Keratinocyte (primary cell): ENCODE measurements around the gene FGF12. TPM values are rescaled to one million over a fixed set of nuclear protein-coding genes. Genes with fewer than 3 reads are reported as not detected.

Experiments
- DNase-seq: peaks from one replicate; pipeline ENCODE4 v3.0.0-alpha.2; 2011; ENCODE audit warnings: low read depth, missing footprints, low spot score
- FAIRE-seq: peaks from 2 replicates; lab custom pipeline; 2011; peaks lifted over from hg19 to GRCh38; lab: Jason Lieb, UNC
- H2AFZ ChIP-seq: 2 replicates; pipeline ENCODE4 v1.6.0; 2012; ENCODE audit warnings: low read length, control low read depth, inconsistent platforms; ENCODE audit not compliant: control insufficient read depth
- H3K27ac ChIP-seq: 2 replicates; pipeline ENCODE4 v1.5.1; 2011; ENCODE audit warnings: low read length; ENCODE audit not compliant: control insufficient read depth, insufficient read depth
- H3K27me3 ChIP-seq: 3 replicates; pipeline ENCODE4 v1.6.0; 2011; ENCODE audit warnings: low read length; ENCODE audit not compliant: control insufficient read depth, insufficient read depth; ENCODE audit errors: extremely low read depth
- H3K36me3 ChIP-seq, 2 experiments: 2 replicates in 1 of 2; 3 replicates in 1 of 2; pipeline ENCODE4 v1.5.1; 2011; ENCODE audit warnings: low read length in 2 of 2, mild to moderate bottlenecking in 1 of 2; ENCODE audit not compliant: control insufficient read depth in 2 of 2, insufficient read depth in 2 of 2; ENCODE audit errors: extremely low read depth in 1 of 2
- H3K4me1 ChIP-seq: 3 replicates; pipeline ENCODE4 v1.5.1; 2011; ENCODE audit warnings: low read length; ENCODE audit not compliant: control insufficient read depth, insufficient read depth; ENCODE audit errors: extremely low read depth
- H3K4me2 ChIP-seq: 3 replicates; pipeline ENCODE4 v1.6.0; 2011; ENCODE audit warnings: low read depth, low read length; ENCODE audit not compliant: control insufficient read depth, insufficient read depth; ENCODE audit errors: extremely low read depth
- H3K4me3 ChIP-seq, 3 experiments: fragments of 200-600 bp in 1 of 3; sonication (generic) in 1 of 3; 2 replicates in 2 of 3; 3 replicates in 1 of 3; pipeline ENCODE4 v1.5.1; 2011 to 2016; ENCODE audit warnings: low read length in 3 of 3, mild to moderate bottlenecking in 3 of 3, control low read depth in 2 of 3, inconsistent platforms in 1 of 3, low read depth in 1 of 3, mixed read lengths in 1 of 3, mixed run types in 1 of 3, moderate library complexity in 1 of 3; ENCODE audit not compliant: control insufficient read depth in 2 of 3, insufficient read depth in 2 of 3; ENCODE audit errors: extremely low read depth in 1 of 3
- H3K79me2 ChIP-seq: 2 replicates; pipeline ENCODE4 v1.6.0; 2012; ENCODE audit warnings: low read length; ENCODE audit not compliant: control insufficient read depth, insufficient read depth
- H3K9ac ChIP-seq: 3 replicates; pipeline ENCODE4 v1.6.0; 2011; ENCODE audit warnings: low read length; ENCODE audit not compliant: control insufficient read depth, insufficient read depth; ENCODE audit errors: extremely low read depth
- H3K9me1 ChIP-seq: 3 replicates; pipeline ENCODE4 v1.6.0; 2011; ENCODE audit warnings: low read length; ENCODE audit not compliant: control insufficient read depth, insufficient read depth; ENCODE audit errors: extremely low read depth
- H3K9me3 ChIP-seq: 2 replicates; pipeline ENCODE4 v1.5.1; 2012; ENCODE audit warnings: low read depth, low read length; ENCODE audit not compliant: control insufficient read depth
- H4K20me1 ChIP-seq: 3 replicates; pipeline ENCODE4 v1.6.0; 2011; ENCODE audit warnings: low read length; ENCODE audit not compliant: control insufficient read depth, insufficient read depth; ENCODE audit errors: extremely low read depth
- EZH2 ChIP-seq: IDR thresholded peaks from one replicate; pipeline ENCODE4 v1.6.1; 2012; ENCODE audit warnings: inconsistent platforms, mild to moderate bottlenecking, low read length, moderate library complexity
- dilution Hi-C: fragments of 300-500 bp; cut with MboI; formaldehyde crosslinking; loops from one replicate; pipeline ENCODE4 v1.7.0; 2020; ENCODE audit warnings: low sequenced_read_pairs; ENCODE audit not compliant: extremely low pct_ligation_motif_present
- polyA plus RNA-seq, 5 experiments: library from polyadenylated mRNA; depleted of rRNA in 3 of 5; stranded (reverse) in 3 of 5; stranded (forward) in 1 of 5; unstranded in 1 of 5; fragments of >200 nt; gene quantifications; 1 replicate in 1 of 5; 2 replicates in 3 of 5; 3 replicates in 1 of 5; pipeline versions ENCODE4 v1.2.1 to v1.2.3, GENCODE V29; 2011 to 2012; ENCODE audit warnings: missing spikeins in 2 of 5, low read depth in 1 of 5, low replicate concordance in 1 of 5
- TF ChIP-seq, protein P1 (sequence below), 3 experiments: IDR thresholded peaks in 1 of 3; conservative IDR thresholded peaks in 1 of 3; optimal IDR thresholded peaks in 1 of 3; 2 replicates in 2 of 3; 3 replicates in 1 of 3; pipeline versions ENCODE3 to v1.5.1; 2011; ENCODE audit warnings: low read length in 3 of 3, mild to moderate bottlenecking in 3 of 3, moderate library complexity in 2 of 3, control low read depth in 1 of 3, inconsistent platforms in 1 of 3; ENCODE audit not compliant: insufficient read depth in 2 of 3; ENCODE audit errors: extremely low read depth in 1 of 3

The FGF12 gene
- polyA plus RNA-seq, 1 donor (not counting 4 experiments of a cell fraction or from before 2014, with no cell fraction given), result 4.1 TPM

DNA sequence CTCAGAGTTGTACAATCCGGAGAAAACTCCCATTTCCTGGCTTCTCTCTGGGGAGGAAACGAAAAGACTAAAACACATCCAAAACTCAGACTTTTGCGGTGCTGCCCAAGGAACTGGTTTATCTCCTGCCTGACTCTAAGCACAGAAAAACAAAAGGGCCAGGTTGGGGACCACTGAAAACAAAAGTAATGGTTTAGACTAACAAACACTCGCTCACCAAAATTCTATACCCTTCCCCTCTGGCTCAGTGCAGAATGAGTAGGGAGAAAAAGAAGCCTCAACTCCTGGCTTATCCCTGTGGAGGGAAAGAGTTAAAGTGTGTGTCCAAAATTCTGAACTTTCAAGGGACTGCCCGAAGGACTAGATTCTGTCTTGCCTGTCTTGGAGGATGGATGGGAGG lies 173.6 kb downstream of the FGF12 start:
- Histone ChIP-seq H3K79me2 (no peaks in the 10 kb centered on the region), H3K4me2 (no peak overlapping the region), H3K9me1 (no peaks in the 10 kb centered on the region), H3K36me3 (no peaks in the 10 kb centered on the region), H3K9me3 (no peaks in the 10 kb centered on the region), H3K27ac (no peak overlapping the region), H3K27me3 (no peaks in the 10 kb centered on the region), H3K9ac (no peak overlapping the region), H2AFZ (no peak overlapping the region), H3K4me1 (no peaks in the 10 kb centered on the region), H3K4me3 (no peak overlapping the region), H4K20me1 (no peaks in the 10 kb centered on the region)
- dilution Hi-C loops, result no loop called here
- TF ChIP-seq, protein P1, sequence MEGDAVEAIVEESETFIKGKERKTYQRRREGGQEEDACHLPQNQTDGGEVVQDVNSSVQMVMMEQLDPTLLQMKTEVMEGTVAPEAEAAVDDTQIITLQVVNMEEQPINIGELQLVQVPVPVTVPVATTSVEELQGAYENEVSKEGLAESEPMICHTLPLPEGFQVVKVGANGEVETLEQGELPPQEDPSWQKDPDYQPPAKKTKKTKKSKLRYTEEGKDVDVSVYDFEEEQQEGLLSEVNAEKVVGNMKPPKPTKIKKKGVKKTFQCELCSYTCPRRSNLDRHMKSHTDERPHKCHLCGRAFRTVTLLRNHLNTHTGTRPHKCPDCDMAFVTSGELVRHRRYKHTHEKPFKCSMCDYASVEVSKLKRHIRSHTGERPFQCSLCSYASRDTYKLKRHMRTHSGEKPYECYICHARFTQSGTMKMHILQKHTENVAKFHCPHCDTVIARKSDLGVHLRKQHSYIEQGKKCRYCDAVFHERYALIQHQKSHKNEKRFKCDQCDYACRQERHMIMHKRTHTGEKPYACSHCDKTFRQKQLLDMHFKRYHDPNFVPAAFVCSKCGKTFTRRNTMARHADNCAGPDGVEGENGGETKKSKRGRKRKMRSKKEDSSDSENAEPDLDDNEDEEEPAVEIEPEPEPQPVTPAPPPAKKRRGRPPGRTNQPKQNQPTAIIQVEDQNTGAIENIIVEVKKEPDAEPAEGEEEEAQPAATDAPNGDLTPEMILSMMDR (optimal IDR thresholded peaks at IDR 0.05 in 1 of 3, IDR thresholded peaks at IDR 0.05 in 1 of 3, conservative IDR thresholded peaks at IDR 0.05 in 1 of 3; ENCODE audit: extremely low read depth in 1 of 3, insufficient read depth in 2 of 3, low read length in 3 of 3), result no peak
- no peak for TF ChIP-seq EZH2
- FAIRE-seq (no peak), DNase-seq (no peak)

DNA sequence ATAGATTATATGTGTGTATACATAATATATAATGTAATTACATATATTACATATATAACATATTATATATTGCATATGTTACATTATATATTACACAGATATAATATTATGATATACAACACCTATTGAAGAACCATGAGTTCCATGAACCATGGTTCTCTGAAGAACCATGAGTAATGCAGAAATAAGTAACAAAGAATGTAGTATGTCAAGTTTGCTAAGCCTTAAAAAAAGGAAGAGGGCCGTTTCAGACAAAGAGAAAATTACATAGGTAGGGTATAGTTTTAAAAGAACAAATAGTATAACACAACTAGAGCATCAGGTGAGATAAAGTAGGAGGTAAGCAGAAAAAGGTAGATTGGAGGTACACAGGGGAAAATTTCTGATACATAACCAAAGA lies 177.0 kb downstream of the FGF12 start:
- dilution Hi-C loops, result no loop called here
- Histone ChIP-seq H3K4me2 (no peak overlapping the region), H4K20me1 (no peaks in the 10 kb centered on the region), H3K9me3 (no peaks in the 10 kb centered on the region), H3K36me3 (no peaks in the 10 kb centered on the region), H3K4me3 (no peak overlapping the region), H3K9ac (no peak overlapping the region), H3K27ac (no peak overlapping the region), H2AFZ (no peak overlapping the region), H3K27me3 (no peaks in the 10 kb centered on the region), H3K4me1 (no peaks in the 10 kb centered on the region), H3K9me1 (no peaks in the 10 kb centered on the region), H3K79me2 (no peaks in the 10 kb centered on the region)
- DNase-seq (no peak), FAIRE-seq (no peak)
- TF ChIP-seq, protein P1 (optimal IDR thresholded peaks at IDR 0.05 in 1 of 3, IDR thresholded peaks at IDR 0.05 in 1 of 3, conservative IDR thresholded peaks at IDR 0.05 in 1 of 3; ENCODE audit: extremely low read depth in 1 of 3, insufficient read depth in 2 of 3, low read length in 3 of 3), result no peak
- no peak for TF ChIP-seq EZH2
